Lower leg skin (tissue), 4 donors: ENCODE measurements around the gene ASIC1. TPM values are rescaled to one million over a fixed set of nuclear protein-coding genes. Genes with fewer than 3 reads are reported as not detected.
A peak's percentile ranks its signal among the peaks of the same experiment; 100 is the strongest.

Source experiments
- DNase-seq, 2 donors: peaks; one replicate each; pipeline ENCODE4 v3.0.0-alpha.2; 2019; ENCODE audit warnings: low spot score in 2 of 2
- H3K4me3 ChIP-seq: fragments of 200-600 bp; sonication (generic); 2 replicates; pipeline ENCODE4 v1.5.1; 2017; ENCODE audit warnings: mild to moderate bottlenecking, low read depth; ENCODE audit not compliant: poor library complexity, severe bottlenecking
- POLR2A ChIP-seq, 2 donors: fragments of 450-650 bp; IDR thresholded peaks; one replicate each; pipeline ENCODE4 v1.6.1; 2016 to 2017; ENCODE audit warnings: antibody characterized with exemption in 2 of 2, mild to moderate bottlenecking in 1 of 2, moderate library complexity in 1 of 2
- WGBS, 2 donors: methylation state at CpG; one replicate each; pipeline ENCODE4 v1.1.5; 2018; 5-methylcytosine and 5-hydroxymethylcytosine counted together
- intact Hi-C: fragments of 100-400 bp; cut with DNase I; formaldehyde crosslinking; loops from one replicate; pipeline ENCODE4 v1.15.0; 2023; ENCODE audit warnings: low total_unique reads
- total RNA-seq, 4 donors: library from RNA; depleted of rRNA; stranded (reverse); fragments of >200 nt; gene quantifications; one replicate each; pipeline ENCODE4 v1.1.0, GENCODE V29; 2016
- TF ChIP-seq, protein P1 (sequence below), 3 donors: fragments of 450-650 bp; IDR thresholded peaks; one replicate each; pipeline ENCODE4 v1.5.1; 2016; ENCODE audit warnings: antibody characterized with exemption in 3 of 3, mild to moderate bottlenecking in 3 of 3, moderate library complexity in 2 of 3

The ASIC1 gene
- total RNA-seq, 4 donors from 2014 or later, result 0.25 to 1.4 (median 0.42) TPM

DNA sequence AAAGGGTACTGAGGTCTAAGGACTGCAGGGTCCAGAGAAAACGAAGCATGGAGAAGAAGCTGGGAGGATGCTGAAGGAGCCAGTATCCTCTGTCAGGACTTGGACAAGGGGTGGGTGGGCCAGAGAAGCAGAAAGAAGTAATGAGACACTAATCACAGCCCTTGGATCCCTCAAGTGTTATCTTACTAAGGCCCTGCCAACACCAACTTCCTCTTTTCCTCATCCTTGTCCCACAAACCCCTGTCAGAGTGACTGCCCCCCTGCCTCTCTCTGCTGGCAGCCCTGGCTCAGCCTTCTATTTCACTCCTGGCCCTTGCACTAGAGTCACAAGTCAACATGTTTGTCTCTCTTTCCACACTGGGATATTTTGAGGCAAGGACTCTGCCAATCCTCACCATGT, 3.8 kb upstream of the ASIC1 start:
- no peak for TF ChIP-seq POLR2A (IDR thresholded peaks at IDR 0.05)
- TF ChIP-seq, protein P1, sequence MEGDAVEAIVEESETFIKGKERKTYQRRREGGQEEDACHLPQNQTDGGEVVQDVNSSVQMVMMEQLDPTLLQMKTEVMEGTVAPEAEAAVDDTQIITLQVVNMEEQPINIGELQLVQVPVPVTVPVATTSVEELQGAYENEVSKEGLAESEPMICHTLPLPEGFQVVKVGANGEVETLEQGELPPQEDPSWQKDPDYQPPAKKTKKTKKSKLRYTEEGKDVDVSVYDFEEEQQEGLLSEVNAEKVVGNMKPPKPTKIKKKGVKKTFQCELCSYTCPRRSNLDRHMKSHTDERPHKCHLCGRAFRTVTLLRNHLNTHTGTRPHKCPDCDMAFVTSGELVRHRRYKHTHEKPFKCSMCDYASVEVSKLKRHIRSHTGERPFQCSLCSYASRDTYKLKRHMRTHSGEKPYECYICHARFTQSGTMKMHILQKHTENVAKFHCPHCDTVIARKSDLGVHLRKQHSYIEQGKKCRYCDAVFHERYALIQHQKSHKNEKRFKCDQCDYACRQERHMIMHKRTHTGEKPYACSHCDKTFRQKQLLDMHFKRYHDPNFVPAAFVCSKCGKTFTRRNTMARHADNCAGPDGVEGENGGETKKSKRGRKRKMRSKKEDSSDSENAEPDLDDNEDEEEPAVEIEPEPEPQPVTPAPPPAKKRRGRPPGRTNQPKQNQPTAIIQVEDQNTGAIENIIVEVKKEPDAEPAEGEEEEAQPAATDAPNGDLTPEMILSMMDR (IDR thresholded peaks at IDR 0.05), result no peak
- no peak for DNase-seq
- no peak overlapping the region for H3K4me3 ChIP-seq
- intact Hi-C loops, result loop anchor here (5.0 to 10.0 kb wide), 2 partner anchors 81 to 279 kb away; partner anchors contain the start of gene AQP6
- WGBS, 2 donors, result 88 to 96% methylated on average over 1 of the region's 1 CpG

DNA sequence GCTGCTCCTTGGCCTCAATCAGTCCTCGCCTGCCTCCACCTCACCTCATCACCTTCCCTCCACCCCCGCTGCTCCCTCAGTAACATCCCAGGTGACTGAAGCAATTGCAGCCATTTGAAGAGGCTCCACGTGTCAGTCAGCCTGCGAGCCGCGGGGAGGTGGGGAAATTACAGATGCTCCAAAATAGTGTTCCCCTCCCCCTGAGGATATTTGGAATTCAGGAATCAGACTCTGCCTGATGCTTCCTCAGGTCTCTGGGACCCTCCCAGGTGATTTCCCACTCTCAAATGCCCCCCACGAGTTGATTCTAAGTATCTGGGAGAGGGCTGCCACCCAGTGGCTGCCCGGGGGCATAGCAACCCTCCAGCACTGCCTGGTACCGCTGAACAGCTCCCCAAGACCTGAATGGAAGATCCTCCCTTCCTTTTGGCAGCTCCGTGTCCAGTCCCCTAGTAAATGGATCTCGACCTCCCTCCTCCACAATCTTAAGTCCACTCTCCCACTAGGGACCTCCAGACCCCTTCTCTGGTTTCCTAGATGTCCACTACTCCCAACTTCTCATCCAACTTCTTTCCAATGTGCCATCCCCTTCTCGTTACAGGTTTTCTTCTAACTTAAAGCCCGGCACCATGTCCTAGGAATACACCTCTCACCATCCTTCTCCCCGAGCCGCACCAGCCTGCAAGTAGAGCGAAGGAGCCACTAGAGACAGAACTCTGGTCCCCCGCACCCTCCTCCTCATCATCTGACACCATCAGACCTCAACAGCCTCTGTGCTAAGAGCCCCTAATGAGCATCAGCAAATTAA, 1.4 kb upstream of the ASIC1 start:
- WGBS, 2 donors, result 6% methylated on average over 17 of the region's 17 CpGs
- DNase-seq, result no peak
- no peak overlapping the region for H3K4me3 ChIP-seq
- TF ChIP-seq, protein P1 (IDR thresholded peaks at IDR 0.05), result peak in 1 of 3 donors; percentile 76
- no peak for TF ChIP-seq POLR2A (IDR thresholded peaks at IDR 0.05)
- intact Hi-C loops, result loop anchor here (10.0 kb wide), 1 partner anchor 281 kb away; no protein-coding TSS in a partner anchor

DNA sequence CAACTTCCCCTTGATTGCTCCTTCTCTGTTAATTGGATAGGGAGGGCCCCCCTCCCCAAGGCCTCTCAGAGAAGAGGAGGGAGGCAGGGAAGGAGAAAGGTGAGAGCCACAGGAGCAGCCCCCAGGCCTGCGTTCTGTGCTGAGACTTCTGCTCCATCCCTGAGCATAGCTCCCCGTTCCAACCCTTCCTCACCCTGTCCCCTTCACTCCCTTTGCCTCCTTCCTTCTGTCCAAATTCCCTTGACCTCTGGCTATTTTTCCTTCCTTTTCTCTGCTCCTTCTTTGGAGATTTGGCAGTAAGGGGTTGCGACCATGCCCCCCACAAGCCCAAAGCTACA, 788 bp upstream of the ASIC1 start:
- DNase-seq, result no peak
- WGBS, 2 donors, result 17 to 26% methylated on average over 3 of the region's 3 CpGs
- TF ChIP-seq, protein P1 (IDR thresholded peaks at IDR 0.05), result no peak
- TF ChIP-seq POLR2A (IDR thresholded peaks at IDR 0.05), result no peak
- no peak overlapping the region for H3K4me3 ChIP-seq
- intact Hi-C loops, result loop anchor here (10.0 kb wide), 1 partner anchor 282 kb away; no protein-coding TSS in a partner anchor

DNA sequence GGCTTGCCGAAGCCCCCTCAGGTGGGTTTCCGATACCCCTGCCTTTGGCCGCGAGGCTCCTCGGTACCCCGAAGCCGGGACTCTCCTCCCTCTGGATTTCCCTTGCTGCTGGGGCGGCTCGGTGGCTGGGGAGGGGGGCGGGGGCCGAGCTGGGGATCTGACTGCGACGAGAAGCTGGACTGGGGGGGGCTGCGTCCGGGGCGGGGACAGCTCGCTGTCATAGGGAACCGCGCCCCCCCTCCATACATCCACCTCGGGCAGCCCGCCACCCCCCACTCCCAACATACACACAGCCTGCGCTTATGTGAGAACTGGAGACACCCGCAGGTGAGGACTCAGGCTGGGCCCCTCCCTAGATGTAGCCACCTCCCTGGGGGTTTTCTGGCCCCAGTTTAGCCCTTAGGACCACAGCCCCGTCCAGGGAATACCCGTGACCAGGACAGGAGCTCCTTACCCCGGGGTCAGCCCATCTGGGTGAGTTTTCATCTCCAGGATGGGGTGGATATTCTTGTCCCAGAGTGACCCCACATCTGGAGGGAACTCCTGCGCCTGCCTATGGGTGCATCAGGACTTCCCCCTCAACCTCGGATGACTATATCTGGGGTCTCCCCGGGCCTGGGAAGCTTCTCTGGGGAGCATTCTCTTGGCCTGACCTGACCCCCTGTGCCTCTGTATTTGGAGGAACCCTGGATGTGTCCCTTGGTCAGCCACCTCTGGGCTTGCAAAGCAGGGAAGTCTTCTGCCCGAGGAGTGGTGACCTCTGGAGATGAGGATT, 687 bp downstream of the ASIC1 start:
- no peak for DNase-seq
- peak overlapping the region; percentile 26 for H3K4me3 ChIP-seq
- no peak for TF ChIP-seq POLR2A (IDR thresholded peaks at IDR 0.05)
- TF ChIP-seq, protein P1 (IDR thresholded peaks at IDR 0.05), result no peak
- 24 to 50% methylated on average over 10 to 19 of the region's 30 CpGs for WGBS, 2 donors
- intact Hi-C loops, result loop anchor here (10.0 kb wide), 1 partner anchor 283 kb away; no protein-coding TSS in a partner anchor

DNA sequence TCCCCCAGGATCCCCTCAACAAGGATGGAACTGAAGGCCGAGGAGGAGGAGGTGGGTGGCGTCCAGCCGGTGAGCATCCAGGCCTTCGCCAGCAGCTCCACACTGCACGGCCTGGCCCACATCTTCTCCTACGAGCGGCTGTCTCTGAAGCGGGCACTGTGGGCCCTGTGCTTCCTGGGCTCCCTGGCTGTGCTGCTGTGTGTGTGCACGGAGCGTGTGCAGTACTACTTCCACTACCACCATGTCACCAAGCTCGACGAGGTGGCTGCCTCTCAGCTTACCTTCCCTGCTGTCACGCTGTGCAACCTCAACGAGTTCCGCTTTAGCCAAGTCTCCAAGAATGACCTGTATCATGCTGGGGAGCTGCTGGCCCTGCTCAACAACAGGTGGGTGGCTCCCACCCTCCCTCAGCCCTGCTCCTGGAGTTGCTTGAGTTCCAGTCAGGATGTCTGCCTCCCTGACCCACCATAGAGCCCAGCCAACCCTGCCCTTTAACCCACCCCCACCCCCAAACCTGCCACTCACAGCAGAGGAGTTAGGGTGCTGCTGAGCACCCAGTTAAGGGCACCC, 1.4 kb downstream of the ASIC1 start:
- 91 to 96% methylated on average over 15 of the region's 15 CpGs for WGBS, 2 donors
- H3K4me3 ChIP-seq, result no peak overlapping the region
- intact Hi-C loops, result loop anchor here (10.0 kb wide), 1 partner anchor 284 kb away; no protein-coding TSS in a partner anchor
- no peak for DNase-seq
- TF ChIP-seq, protein P1 (IDR thresholded peaks at IDR 0.05), result no peak
- no peak for TF ChIP-seq POLR2A (IDR thresholded peaks at IDR 0.05)
